PC-9 (cell line): ENCODE results near the gene NDUFAF8. TPM values are rescaled to one million over a fixed set of nuclear protein-coding genes. Genes with fewer than 3 reads are reported as not detected.

Source experiments
- BruUV-seq: library from RNA; stranded (reverse); fragments of 400-500 nt; replicated peaks from 2 replicates; lab custom pipeline; 2021; lab: Mats Ljungman, UMichigan
- CTCF ChIA-PET: fragments of 300-600 bp; sonication (Branson Sonifier 250); formaldehyde crosslinking; loops from one replicate; lab custom pipeline; 2022; ENCODE audit warnings: antibody characterized with exemption; lab: Charles Lee
- POLR2A ChIA-PET: fragments of 300-600 bp; sonication (Branson Sonifier 250); formaldehyde crosslinking; loops from one replicate; lab custom pipeline; 2022; ENCODE audit warnings: antibody characterized with exemption; ENCODE audit not compliant: unreplicated experiment; lab: Charles Lee
- DNase-seq, 2 experiments: peaks; one replicate each; pipeline versions ENCODE4 v3.0.0 to v3.0.0-alpha.2; 2015 to 2022; ENCODE audit warnings: mixed read lengths in 1 of 2
- H2AFZ ChIP-seq: fragments of 200-600 bp; sonication (generic); 2 replicates; pipeline ENCODE4 v1.8.1; 2017; ENCODE audit warnings: antibody characterized with exemption
- H3F3A ChIP-seq: fragments of 200-600 bp; sonication (generic); 2 replicates; pipeline ENCODE4 v1.8.1; 2017; ENCODE audit warnings: antibody characterized with exemption, mild to moderate bottlenecking, low read depth; ENCODE audit not compliant: insufficient read depth
- H3K27ac ChIP-seq: fragments of 200-600 bp; sonication (generic); 2 replicates; pipeline ENCODE4 v1.6.1; 2016; ENCODE audit warnings: mixed run types
- H3K27me3 ChIP-seq: fragments of 200-600 bp; sonication (generic); 2 replicates; pipeline ENCODE4 v1.6.1; 2016; ENCODE audit warnings: low read depth, mixed run types; ENCODE audit not compliant: insufficient read depth
- H3K36me3 ChIP-seq: fragments of 200-600 bp; sonication (generic); 2 replicates; pipeline ENCODE4 v1.6.1; 2016; ENCODE audit warnings: low read depth, mixed run types
- H3K4me1 ChIP-seq: fragments of 200-600 bp; sonication (generic); replicated peaks from 2 replicates; pipeline ENCODE4 v1.6.1; 2016; ENCODE audit warnings: mixed run types; ENCODE audit not compliant: insufficient read depth
- H3K4me2 ChIP-seq: fragments of 200-600 bp; sonication (generic); 2 replicates; pipeline ENCODE4 v1.6.1; 2017; ENCODE audit warnings: mixed run types
- H3K4me3 ChIP-seq: fragments of 200-600 bp; sonication (generic); 2 replicates; pipeline ENCODE4 v1.6.1; 2016; ENCODE audit warnings: mixed run types
- H3K79me2 ChIP-seq: fragments of 200-600 bp; sonication (generic); 2 replicates; pipeline ENCODE4 v1.6.1; 2017; ENCODE audit warnings: low read depth, mixed run types
- H3K9me2 ChIP-seq: fragments of 200-600 bp; sonication (generic); 2 replicates; pipeline ENCODE4 v1.8.1; 2017; ENCODE audit warnings: mild to moderate bottlenecking; ENCODE audit not compliant: insufficient read depth
- H3K9me3 ChIP-seq: fragments of 200-600 bp; sonication (generic); 2 replicates; pipeline ENCODE4 v1.8.1; 2016; ENCODE audit warnings: low read depth; ENCODE audit not compliant: insufficient read depth
- H4K20me1 ChIP-seq: fragments of 200-600 bp; sonication (generic); 2 replicates; pipeline ENCODE4 v1.8.1; 2017; ENCODE audit not compliant: insufficient read depth
- EZH2 ChIP-seq: fragments of 200-600 bp; sonication (generic); IDR thresholded peaks from 2 replicates; pipeline ENCODE4 v1.8.0; 2017; ENCODE audit warnings: antibody characterized with exemption, low read depth
- intact Hi-C: fragments of 100-400 bp; cut with micrococcal nuclease; formaldehyde crosslinking; loops from one replicate; pipeline ENCODE4 v1.10.0; 2022; ENCODE audit not compliant: unreplicated experiment
- total RNA-seq: library from RNA; stranded (reverse); gene quantifications from 2 replicates; pipeline ENCODE4 v1.2.3, GENCODE V29; 2021
- TF ChIP-seq, protein P1 (sequence below): fragments of 200-600 bp; sonication (generic); conservative IDR thresholded peaks from 2 replicates; pipeline ENCODE4 v1.6.1; 2017; ENCODE audit warnings: mixed run types, antibody characterized with exemption, mild to moderate bottlenecking, moderate library complexity

Gene NDUFAF8
- total RNA-seq, 1 experiment from 2014 or later, result 53.3 TPM

DNA sequence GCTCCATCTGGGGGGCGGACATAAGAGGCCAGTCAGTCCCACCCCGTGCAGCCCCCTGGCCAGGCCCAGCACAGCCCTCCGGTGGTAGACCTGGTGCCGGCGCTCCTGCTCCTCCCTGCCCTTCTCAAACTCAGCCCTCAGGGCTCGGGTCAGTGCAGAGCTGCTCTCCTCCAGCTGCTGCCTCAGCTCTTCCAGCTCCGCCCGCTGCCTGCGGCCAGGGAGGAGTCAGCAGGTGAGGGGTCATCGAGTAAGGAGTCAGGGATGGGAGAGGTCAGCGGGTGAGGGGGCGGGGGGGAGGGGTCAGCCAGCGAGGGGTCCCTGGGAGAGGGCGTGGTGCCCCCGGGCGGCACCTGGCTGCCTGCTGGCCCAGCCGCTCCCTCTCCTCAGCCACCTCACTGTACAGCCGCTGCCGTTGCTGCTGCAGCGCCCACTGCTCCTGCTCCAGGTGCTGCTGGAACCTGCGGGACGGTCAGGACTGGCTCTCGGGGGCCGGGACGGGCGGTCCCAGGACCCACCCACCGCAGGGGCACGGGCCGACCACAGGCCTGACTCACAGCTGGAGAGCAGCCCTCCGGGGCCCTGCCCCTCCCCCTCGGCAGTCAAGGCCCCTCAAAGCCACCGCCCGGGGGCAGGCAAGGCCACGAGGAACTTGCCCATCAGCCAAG lies 46.6 kb upstream of the NDUFAF8 start:
- no peaks in the 10 kb centered on the region for H3K27me3 ChIP-seq
- peak; percentile 36 to 72 for DNase-seq
- H2AFZ ChIP-seq, result no peak overlapping the region
- TF ChIP-seq, protein P1, sequence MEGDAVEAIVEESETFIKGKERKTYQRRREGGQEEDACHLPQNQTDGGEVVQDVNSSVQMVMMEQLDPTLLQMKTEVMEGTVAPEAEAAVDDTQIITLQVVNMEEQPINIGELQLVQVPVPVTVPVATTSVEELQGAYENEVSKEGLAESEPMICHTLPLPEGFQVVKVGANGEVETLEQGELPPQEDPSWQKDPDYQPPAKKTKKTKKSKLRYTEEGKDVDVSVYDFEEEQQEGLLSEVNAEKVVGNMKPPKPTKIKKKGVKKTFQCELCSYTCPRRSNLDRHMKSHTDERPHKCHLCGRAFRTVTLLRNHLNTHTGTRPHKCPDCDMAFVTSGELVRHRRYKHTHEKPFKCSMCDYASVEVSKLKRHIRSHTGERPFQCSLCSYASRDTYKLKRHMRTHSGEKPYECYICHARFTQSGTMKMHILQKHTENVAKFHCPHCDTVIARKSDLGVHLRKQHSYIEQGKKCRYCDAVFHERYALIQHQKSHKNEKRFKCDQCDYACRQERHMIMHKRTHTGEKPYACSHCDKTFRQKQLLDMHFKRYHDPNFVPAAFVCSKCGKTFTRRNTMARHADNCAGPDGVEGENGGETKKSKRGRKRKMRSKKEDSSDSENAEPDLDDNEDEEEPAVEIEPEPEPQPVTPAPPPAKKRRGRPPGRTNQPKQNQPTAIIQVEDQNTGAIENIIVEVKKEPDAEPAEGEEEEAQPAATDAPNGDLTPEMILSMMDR, result no peak
- H3F3A ChIP-seq, result no peaks in the 10 kb centered on the region
- peak overlapping the region; percentile 46; the same call in 1 of the 2 replicates for H3K4me2 ChIP-seq
- no TSS peak for BruUV-seq
- intact Hi-C loops, result no loop called here
- no peaks in the 10 kb centered on the region for H3K9me3 ChIP-seq
- H3K27ac ChIP-seq, result no peak overlapping the region
- H4K20me1 ChIP-seq, result no peaks in the 10 kb centered on the region
- no peaks in the 10 kb centered on the region for H3K79me2 ChIP-seq
- H3K4me1 ChIP-seq, result peaks cover 7% of the 10 kb centered on the region; the same call in 1 of the 2 replicates
- ChIA-PET CTCF (interaction anchor here (1.0 kb wide), 1 partner anchor 95 kb away, joined by 4 read pairs; no protein-coding TSS in a partner anchor), POLR2A (no interaction called here)
- no peak overlapping the region for H3K4me3 ChIP-seq
- no peaks in the 10 kb centered on the region for H3K9me2 ChIP-seq
- H3K36me3 ChIP-seq, result no peaks in the 10 kb centered on the region

GRCh38 chr17:81193051-81193410 lies 46.1 kb upstream of the NDUFAF8 start:
- H3F3A ChIP-seq, result no peaks in the 10 kb centered on the region
- H3K27ac ChIP-seq, result no peak overlapping the region
- H3K27me3 ChIP-seq, result no peaks in the 10 kb centered on the region
- CTCF ChIA-PET, result no interaction called here
- H3K4me3 ChIP-seq, result no peak overlapping the region
- intact Hi-C loops, result no loop called here
- no peaks in the 10 kb centered on the region for H4K20me1 ChIP-seq
- no peak overlapping the region for H2AFZ ChIP-seq
- no TSS peak for BruUV-seq
- DNase-seq, result no peak
- no peaks in the 10 kb centered on the region for H3K79me2 ChIP-seq
- H3K4me1 ChIP-seq, result peaks cover 7% of the 10 kb centered on the region; the same call in 1 of the 2 replicates
- TF ChIP-seq, protein P1, result no peak
- TF ChIP-seq EZH2, result no peak
- H3K36me3 ChIP-seq, result no peaks in the 10 kb centered on the region
- no peaks in the 10 kb centered on the region for H3K9me2 ChIP-seq
- POLR2A ChIA-PET, result no interaction called here
- H3K4me2 ChIP-seq, result peak overlapping the region; percentile 46; the same call in 1 of the 2 replicates
- H3K9me3 ChIP-seq, result no peaks in the 10 kb centered on the region

DNA sequence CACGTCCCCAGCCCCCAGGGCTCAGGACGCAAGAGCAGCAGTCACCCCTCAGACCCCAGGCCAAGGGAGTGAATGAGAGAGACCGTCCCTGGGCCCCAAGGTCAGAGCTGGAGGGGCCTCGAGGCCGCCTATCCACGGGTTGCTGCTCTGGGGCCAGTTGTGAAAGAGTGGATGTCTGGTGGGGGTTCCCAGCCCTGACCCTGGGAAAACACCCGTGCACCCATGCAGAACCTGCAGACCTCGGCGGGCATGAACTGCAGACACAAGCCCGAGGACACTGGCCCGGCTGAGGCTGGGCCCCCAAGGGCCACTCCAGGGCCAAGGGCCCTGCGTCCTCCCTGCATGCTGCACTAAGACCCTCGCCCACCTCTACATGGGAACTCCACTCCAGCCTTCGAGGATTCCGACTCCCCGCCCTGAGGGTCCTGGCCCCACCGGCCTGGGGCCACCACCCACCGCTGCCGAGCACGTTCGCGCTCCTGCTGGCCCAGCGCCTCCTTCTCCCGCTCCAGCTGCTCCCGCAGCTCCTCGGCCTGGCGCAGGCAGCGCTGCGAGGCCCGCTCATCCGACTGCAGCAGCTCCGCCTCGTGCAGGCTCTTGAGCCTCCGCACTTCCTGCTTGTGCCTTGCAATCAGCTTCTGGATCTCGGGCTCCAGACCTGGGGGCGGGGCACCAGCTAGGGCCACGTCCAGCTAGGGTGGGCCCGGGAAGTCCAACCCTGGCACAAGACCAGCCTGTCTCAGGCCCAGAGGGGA lies 45.5 kb upstream of the NDUFAF8 start:
- no TSS peak for BruUV-seq
- H3K27ac ChIP-seq, result no peak overlapping the region
- no peaks in the 10 kb centered on the region for H3F3A ChIP-seq
- no peaks in the 10 kb centered on the region for H3K27me3 ChIP-seq
- DNase-seq, result no peak
- H3K9me3 ChIP-seq, result no peaks in the 10 kb centered on the region
- H3K79me2 ChIP-seq, result no peaks in the 10 kb centered on the region
- intact Hi-C loops, result no loop called here
- peaks cover 7% of the 10 kb centered on the region; the same call in 1 of the 2 replicates for H3K4me1 ChIP-seq
- H3K9me2 ChIP-seq, result no peaks in the 10 kb centered on the region
- no peak overlapping the region for H3K4me2 ChIP-seq
- ChIA-PET POLR2A (no interaction called here), CTCF (no interaction called here)
- TF ChIP-seq, protein P1, result no peak
- no peak for TF ChIP-seq EZH2
- no peaks in the 10 kb centered on the region for H4K20me1 ChIP-seq
- no peak overlapping the region for H3K4me3 ChIP-seq
- H3K36me3 ChIP-seq, result no peaks in the 10 kb centered on the region
- no peak overlapping the region for H2AFZ ChIP-seq
